Sigmoid colon (tissue), 4 donors: Measurements from ENCODE around the gene CDIP1.

Source experiments
- CTCF ChIP-seq, 4 experiments: fragments of 450-650 bp in 3 of 4; fragments of 200-600 bp in 1 of 4; IDR thresholded peaks; one replicate each; pipeline ENCODE4 v1.5.1; 2016 to 2019; ENCODE audit warnings: antibody characterized with exemption in 4 of 4, mild to moderate bottlenecking in 3 of 4, moderate library complexity in 2 of 4
- EP300 ChIP-seq, 4 donors: sonication (generic); formaldehyde crosslinking; IDR thresholded peaks; one replicate each; pipeline ENCODE4 v1.6.1; 2017; ENCODE audit warnings: antibody characterized with exemption in 4 of 4
- POLR2A ChIP-seq, 2 donors: fragments of 450-650 bp; IDR thresholded peaks; one replicate each; pipeline ENCODE4 v1.6.1; 2016; ENCODE audit warnings: antibody characterized with exemption in 2 of 2, mild to moderate bottlenecking in 2 of 2, moderate library complexity in 2 of 2
- POLR2AphosphoS5 ChIP-seq, 4 donors: sonication (generic); formaldehyde crosslinking; IDR thresholded peaks; one replicate each; pipeline ENCODE4 v1.6.1; 2017; ENCODE audit warnings: antibody characterized with exemption in 4 of 4

DNA sequence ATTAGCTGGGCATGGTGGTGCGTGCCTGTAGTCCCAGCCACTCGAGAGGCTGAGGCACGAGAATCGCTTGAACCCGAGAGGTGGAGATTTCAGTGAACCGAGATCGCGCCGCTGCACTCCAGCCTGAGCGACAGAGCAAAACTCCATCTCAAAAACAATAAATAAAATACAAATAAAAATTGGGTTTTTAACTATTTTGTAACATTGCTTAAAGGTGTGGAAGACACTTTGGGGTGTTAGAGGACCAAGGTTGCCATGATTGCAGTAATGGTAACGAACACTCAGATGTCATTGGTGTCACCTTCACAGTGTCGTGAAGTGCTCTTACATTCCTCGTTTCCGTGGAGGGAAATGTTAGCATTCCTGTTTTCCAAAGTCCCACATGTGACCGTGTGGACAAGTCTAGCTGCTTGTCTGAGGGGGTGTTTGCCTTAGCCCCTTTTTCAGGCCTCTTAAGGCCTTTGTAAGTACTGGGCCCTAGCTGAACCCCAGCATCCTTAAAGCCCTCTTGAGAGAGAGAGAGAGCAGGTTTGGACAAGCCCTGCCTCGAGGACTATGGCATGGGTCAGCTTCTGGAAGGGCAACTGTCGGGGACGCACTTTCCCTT is 26.2 kb upstream of the CDIP1 start:
- TF ChIP-seq CTCF (IDR thresholded peaks at IDR 0.05) (no peak), POLR2A (IDR thresholded peaks at IDR 0.05) (no peak), POLR2AphosphoS5 (IDR thresholded peaks at IDR 0.05) (no peak), EP300 (IDR thresholded peaks at IDR 0.05) (no peak)
